Stimulated activated CD8-positive, alpha-beta memory T cell treated with anti-CD3 and anti-CD28 coated beads, Interleukin-4, amount 100 ng/mL, for 24 hours (primary cell): ENCODE results near the gene HOXA13.

Experiments used
- DNase-seq: peaks from one replicate; pipeline ENCODE4 v3.0.0-alpha.2; 2020; ENCODE audit warnings: low read depth

The HOXA13 gene

DNA sequence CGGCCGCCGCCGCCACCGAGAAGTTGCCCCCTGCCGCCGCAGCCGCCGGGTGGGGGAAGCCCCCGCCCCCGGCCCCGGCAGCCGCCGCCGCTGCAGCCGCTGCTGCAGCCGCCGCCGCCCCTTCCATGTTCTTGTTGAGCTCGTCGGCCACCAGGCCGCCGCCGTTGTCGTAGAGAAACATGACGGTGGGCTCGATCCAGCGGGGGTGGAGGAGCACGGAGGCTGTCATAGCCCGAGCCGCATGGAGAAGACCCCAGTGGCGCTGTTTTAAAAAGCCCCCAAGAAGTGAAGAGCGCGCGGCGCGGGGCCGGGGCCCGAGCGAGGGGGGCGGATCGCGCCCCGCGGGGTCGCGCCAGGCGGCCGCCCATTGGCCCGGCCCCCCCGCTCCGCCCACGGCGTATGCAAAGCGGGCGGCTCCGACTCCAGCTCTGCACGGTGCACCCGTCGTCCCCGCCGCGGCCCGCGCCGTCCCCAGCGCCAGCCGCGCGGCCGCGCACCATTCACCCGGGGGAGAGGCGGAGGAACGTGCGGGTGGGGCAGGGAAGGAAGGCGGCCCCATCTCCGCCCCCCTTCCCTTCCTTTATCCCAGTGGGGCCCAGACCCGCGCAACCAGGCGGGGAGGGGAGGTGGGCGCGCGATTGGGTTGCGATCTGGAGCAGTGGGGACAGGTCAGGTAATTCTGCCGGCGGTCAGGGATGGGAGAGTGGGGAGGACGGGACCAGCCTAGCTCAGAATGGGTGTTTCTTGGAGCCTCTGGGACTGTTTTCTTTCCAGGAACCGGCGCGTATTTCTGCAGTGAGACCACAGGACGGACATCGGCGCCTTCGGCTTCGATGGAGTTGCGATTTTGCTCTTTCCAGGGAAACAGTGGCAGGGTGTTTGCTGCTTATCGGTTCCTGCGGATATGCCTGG, at the start of gene HOXA13:
TSS of gene HOXA13 (minus strand) at position 243 of the 912 bp plus-strand sequence. CDS start at position 229, 14 bp downstream.
- peak; percentile 24 for DNase-seq

GRCh38 chr7:27248911-27249723, 49.2 kb upstream of the HOXA13 start:
- no peak for DNase-seq

DNA sequence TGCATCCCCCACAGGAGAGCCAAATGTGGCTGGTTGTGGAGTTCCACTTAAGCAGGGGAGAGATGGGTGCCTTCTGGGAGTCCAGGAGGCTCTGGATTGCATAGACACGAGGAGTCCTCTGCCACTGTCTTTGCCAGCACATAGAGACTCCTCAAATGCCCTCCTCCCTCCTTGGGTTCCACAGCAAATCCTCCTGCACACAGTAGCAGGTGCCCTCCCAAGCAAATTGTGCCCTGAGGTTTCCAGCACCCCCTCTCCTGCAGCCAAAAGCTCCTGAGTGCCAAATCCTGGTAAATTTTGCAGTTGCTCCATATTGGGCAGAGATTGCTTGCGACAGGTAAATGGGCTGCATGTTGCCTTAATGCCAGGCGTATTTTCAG, 48.5 kb upstream of the HOXA13 start:
- no peak for DNase-seq

DNA sequence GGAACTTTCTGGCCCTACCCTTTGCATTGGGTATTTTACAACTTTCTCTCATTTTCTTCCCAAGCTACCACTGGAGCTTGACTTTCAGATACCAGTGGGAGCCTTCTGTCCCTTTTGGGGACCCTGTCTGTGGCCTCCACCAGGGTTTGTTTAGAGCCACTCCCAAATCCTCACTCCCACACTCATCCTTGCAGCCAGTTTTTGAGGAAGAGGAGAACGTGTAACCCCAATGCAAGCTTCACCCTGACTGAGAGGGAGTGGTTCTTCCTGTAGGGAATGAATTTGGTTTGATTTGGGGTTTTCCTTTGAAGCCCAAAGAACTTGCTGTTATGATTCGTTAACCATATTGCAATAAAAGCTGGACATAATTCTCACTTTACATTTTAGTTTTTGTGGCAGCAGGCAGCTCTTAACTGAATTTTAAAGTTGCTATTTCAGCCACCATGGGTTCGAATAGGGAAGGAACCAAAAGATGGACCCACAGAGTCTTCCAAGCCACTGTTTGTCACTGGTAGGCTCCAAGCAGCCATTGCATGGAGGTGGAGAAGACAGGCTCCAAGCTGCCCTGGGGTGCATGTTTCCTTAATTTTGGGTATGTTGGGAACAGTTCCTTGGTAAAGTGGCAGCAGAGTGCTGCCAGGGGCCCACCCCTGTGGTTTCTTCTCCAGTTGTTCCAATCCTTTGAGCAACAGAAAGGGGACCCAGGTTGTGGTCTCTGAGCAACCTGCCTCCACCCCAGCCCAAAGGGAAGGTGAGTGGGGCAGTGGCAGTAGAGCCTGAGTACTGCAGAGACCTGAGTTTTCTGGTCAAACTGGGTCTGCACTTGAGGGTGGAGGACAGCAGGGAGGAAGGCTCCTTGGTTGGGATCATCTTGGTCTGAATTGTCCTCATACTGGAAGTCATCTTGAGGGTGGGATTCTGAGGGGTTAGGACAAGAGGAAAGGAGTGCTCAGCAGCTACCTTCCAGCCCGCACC, 47.8 kb upstream of the HOXA13 start:
- no peak for DNase-seq

- DNase-seq, result no peak
Observed at GRCh38 chr7:27247000-27247399, 47.1 kb upstream of the HOXA13 start.

DNA sequence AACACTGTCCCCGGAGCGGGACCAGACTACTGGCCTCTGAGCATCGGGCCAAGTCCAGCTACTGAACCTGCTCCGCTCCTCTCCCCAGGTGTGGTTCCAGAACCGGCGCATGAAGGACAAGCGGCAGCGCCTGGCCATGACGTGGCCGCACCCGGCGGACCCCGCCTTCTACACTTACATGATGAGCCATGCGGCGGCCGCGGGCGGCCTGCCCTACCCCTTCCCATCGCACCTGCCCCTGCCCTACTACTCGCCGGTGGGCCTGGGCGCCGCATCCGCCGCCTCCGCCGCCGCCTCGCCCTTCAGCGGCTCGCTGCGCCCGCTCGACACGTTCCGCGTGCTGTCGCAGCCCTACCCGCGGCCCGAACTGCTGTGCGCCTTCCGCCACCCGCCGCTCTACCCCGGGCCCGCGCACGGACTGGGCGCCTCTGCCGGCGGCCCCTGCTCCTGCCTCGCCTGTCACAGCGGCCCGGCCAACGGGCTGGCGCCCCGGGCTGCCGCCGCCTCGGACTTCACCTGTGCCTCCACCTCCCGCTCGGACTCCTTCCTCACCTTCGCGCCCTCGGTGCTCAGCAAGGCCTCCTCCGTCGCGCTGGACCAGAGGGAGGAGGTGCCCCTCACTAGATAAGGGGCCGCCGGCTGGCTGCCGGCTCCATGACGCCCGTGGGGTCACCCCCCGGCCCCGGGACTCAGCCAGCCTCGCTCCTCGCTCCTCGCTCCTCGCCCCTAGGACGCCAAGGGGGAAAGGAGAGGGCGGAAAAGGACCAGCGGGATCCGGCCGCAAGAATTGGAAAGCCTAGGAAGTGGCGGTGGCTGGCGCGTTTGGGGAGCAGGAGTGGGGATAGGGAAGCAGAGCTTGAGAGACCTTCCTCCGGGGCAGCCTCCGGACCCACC, 46.2 kb upstream of the HOXA13 start:
- no peak for DNase-seq

DNA sequence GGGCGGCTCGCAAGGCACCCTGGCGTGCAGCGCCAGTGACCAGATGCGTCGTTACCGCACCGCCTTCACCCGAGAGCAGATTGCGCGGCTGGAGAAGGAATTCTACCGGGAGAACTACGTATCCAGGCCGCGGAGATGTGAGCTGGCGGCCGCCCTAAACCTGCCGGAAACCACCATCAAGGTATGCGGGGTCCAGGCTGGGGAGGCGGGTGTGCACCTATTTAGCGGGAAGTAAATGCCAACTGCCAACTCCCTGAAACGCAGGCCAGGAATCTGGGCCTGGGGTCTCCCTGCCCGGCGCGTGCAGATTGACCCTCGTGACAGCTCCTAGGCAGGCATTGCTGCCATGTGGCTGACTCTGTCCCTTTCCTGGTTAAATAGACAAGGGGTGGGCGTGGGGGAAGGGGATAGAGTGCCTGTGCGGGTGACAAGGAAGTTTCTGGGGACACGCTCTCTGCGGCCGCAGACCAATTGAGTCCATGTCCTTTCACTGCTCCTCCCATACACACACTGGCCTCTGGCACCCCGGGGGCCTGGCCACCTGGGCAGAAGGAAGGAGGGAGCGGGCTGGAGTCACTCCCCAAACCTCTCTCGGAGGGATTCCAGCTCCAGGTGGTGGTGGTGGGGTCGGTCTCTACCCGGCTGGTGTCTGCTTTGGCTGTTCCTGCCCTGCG, 45.4 kb upstream of the HOXA13 start:
- no peak for DNase-seq

DNA sequence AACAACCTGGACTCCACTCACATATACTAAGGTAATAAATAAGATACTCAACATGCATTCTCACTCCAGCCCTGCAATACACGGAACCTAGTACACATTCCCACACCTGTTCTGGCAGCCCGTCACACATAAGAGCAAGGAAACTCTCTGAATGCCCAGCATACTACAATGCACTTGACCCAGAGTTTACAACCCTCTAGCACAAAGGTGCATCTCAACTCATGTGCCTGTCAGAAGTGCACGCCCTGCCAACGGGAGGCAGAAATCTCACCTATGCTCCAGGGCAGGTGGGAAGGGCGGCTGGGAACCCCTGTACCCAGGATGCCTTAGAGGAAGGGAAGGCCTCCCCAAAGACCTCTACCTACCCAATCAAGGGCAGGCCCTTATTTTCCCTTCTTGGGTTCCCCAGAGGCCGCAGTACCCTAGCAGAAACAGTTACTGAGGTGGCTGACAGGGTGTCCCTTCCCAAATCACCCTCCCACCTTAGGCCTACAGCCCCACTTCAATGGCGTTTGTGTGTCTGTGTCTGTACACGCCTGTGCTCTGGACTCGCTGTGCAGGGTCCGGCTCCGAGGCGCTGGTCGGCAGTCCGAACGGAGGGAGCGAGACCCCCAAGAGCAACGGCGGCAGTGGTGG, 44.7 kb upstream of the HOXA13 start:
- no peak for DNase-seq

- no peak for DNase-seq
Observed at GRCh38 chr7:27243340-27244163, 43.7 kb upstream of the HOXA13 start.

GRCh38 chr7:27242555-27243339, 42.9 kb upstream of the HOXA13 start, which contains the start of gene EVX1:
TSS of gene EVX1 (plus strand) at chr7:27242802. CDS start at chr7:27243031, 229 bp downstream.
- no peak for DNase-seq

GRCh38 chr7:27242154-27242553, 42.3 kb upstream of the HOXA13 start:
- no peak for DNase-seq

DNA sequence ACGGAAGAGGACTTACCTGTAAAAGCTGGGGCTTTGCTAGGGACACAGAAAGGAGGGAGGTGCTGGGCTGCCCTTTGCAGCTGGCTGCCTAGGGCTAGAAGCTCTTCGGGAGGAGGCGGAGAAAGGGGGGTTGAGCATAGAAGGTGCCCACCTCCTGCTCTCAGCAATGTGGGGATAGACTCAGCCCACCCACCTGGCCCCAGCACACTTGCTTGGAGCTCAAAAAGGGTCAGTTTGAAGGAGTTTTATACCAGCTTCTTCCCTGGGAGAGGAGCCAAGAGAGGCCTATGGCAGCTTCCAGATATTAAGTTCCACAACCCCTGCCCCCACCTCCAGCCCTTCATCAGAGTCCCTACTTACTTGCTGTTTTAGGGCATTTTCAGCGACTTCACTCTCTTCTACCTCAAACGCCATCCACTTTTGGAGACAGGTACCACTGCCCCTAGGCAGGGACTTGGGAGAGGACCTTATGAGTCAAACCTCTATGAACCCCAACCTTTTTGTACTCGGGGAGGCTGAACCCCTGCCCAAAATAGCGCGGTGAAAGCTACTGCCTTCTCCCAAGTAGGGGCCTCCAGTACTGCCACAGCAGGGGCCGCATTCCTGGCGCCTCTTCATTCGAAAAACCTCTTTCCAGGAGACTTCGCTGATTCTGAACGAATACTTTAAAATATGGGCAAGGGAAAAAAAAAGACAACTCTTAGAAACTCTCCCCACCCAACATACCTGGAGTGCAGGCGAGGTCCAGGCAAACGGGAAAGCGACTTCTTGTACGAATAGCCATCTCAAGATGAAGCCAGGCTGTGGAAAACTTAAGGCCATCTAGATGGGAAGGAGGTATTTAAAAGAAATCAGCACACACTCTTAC, 41.5 kb upstream of the HOXA13 start:
- no peak for DNase-seq

DNA sequence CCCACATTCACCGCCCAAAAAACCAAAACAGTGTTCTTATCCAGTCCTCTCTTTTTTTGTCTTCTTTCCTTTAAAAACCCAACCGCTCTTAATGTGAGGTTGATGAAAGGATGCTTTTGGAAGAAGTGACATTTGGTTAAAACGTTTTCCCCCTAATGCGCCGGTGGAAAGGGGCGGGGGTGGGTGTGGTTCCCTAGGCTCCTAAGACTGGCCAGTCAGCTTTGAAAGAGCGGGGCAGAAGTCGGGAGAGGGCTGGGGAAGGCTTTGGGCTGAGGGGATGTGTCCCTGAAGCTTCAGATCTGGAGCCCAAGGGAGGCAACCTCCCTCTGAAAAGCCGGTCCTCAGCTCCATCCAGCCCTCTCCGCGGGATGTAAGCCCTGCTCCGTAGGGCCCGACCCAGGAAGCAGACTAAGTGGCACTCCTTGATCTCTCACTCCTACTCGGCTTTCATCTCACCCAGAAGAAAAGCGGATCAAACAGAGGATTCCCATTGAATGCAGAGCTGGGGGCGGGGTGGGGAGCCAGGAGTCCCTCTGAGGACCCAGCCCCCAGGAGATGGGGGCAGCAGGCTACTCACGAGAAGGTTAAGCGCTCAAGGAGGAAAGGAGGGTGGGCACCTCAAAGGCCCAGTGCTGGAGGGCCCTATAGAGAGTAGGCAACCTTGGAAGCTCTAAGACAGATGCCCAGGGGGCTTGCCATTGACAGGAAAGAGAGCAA, 40.3 kb upstream of the HOXA13 start:
- DNase-seq, result no peak

- no peak for DNase-seq
Observed at GRCh38 chr7:27239387-27240014, 39.6 kb upstream of the HOXA13 start.

DNA sequence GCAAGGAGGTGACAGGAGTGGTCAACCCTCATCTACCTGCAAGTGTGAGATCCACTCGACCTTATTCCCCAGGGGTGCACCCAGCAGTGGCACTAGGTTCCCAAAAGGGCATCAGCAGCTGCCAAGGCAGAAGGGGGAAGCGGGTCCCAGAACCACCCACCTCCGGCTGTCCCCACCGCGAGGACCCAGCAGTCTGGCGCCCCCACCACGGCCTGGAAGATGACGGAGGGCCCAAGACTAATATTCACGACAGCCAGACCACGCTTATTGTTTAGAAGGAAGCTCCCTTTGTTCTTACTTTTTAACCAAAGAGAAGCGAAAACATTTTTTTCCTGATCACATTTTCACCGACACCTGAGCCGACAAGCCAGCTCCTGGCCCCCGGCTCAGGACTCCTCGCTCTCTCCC, 39.1 kb upstream of the HOXA13 start:
- DNase-seq, result no peak
